Gastroesophageal sphincter (tissue), 3 donors: ENCODE results near the gene WDR93.

Experiments used
- CTCF ChIP-seq, 4 experiments: fragments of 200-600 bp in 2 of 4; fragments of 450-650 bp in 2 of 4; sonication (generic) in 1 of 4; IDR thresholded peaks; one replicate each; pipeline ENCODE4 v1.5.1; 2017 to 2019; ENCODE audit warnings: antibody characterized with exemption in 4 of 4, mild to moderate bottlenecking in 2 of 4, moderate library complexity in 2 of 4
- EP300 ChIP-seq: sonication (generic); formaldehyde crosslinking; IDR thresholded peaks from one replicate; pipeline ENCODE4 v1.6.1; 2017; ENCODE audit warnings: antibody characterized with exemption, mild to moderate bottlenecking
- POLR2A ChIP-seq, 2 donors: fragments of 450-650 bp; IDR thresholded peaks; one replicate each; pipeline ENCODE4 v1.6.1; 2017; ENCODE audit warnings: antibody characterized with exemption in 2 of 2, mild to moderate bottlenecking in 2 of 2, moderate library complexity in 1 of 2
- POLR2AphosphoS5 ChIP-seq: sonication (generic); formaldehyde crosslinking; IDR thresholded peaks from one replicate; pipeline ENCODE4 v1.6.1; 2017; ENCODE audit warnings: antibody characterized with exemption

- TF ChIP-seq CTCF (IDR thresholded peaks at IDR 0.05) (peak in 3 of 4 experiments; percentile 89 to 95 (median 90)), POLR2AphosphoS5 (no peak), POLR2A (IDR thresholded peaks at IDR 0.05) (no peak), EP300 (no peak)
These were observed 69.8 kb downstream of the WDR93 start for GRCh38 chr15:89760303-89761008.
